Astrocyte of the spinal cord (primary cell): ENCODE data around the gene ZNRF3.

Source experiments
- DNase-seq: peaks from one replicate; pipeline ENCODE4 v3.0.0; 2011; ENCODE audit warnings: low read depth, low spot score
- H3K4me3 ChIP-seq: 2 replicates; pipeline ENCODE4 v1.5.1; 2011; ENCODE audit warnings: low read depth, mild to moderate bottlenecking, low read length, moderate library complexity
- in situ Hi-C: cut with HindIII; loops from 2 replicates; pipeline ENCODE4 v1.10.0; 2017; ENCODE audit warnings: low sequenced_read_pairs
- TF ChIP-seq, protein P1 (sequence below): IDR thresholded peaks from 2 replicates; pipeline ENCODE4 v1.5.1; 2012; ENCODE audit warnings: low read depth, mild to moderate bottlenecking, low read length, inconsistent platforms

Gene ZNRF3

DNA sequence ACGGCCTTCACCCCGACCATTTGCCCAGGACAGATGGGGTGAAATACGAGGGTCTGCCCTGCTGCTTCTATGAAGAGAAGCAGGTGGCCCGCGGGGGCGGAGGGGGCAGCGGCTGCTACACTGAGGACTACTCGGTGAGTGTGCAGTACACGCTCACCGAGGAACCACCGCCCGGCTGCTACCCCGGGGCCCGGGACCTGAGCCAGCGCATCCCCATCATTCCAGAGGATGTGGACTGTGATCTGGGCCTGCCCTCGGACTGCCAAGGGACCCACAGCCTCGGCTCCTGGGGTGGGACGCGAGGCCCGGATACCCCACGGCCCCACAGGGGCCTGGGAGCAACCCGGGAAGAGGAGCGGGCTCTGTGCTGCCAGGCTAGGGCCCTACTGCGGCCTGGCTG, 167.1 kb downstream of the ZNRF3 start:
- TF ChIP-seq, protein P1, sequence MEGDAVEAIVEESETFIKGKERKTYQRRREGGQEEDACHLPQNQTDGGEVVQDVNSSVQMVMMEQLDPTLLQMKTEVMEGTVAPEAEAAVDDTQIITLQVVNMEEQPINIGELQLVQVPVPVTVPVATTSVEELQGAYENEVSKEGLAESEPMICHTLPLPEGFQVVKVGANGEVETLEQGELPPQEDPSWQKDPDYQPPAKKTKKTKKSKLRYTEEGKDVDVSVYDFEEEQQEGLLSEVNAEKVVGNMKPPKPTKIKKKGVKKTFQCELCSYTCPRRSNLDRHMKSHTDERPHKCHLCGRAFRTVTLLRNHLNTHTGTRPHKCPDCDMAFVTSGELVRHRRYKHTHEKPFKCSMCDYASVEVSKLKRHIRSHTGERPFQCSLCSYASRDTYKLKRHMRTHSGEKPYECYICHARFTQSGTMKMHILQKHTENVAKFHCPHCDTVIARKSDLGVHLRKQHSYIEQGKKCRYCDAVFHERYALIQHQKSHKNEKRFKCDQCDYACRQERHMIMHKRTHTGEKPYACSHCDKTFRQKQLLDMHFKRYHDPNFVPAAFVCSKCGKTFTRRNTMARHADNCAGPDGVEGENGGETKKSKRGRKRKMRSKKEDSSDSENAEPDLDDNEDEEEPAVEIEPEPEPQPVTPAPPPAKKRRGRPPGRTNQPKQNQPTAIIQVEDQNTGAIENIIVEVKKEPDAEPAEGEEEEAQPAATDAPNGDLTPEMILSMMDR = no peak
- no peak for DNase-seq
- H3K4me3 ChIP-seq = no peak overlapping the region
- in situ Hi-C loops = no loop called here

DNA sequence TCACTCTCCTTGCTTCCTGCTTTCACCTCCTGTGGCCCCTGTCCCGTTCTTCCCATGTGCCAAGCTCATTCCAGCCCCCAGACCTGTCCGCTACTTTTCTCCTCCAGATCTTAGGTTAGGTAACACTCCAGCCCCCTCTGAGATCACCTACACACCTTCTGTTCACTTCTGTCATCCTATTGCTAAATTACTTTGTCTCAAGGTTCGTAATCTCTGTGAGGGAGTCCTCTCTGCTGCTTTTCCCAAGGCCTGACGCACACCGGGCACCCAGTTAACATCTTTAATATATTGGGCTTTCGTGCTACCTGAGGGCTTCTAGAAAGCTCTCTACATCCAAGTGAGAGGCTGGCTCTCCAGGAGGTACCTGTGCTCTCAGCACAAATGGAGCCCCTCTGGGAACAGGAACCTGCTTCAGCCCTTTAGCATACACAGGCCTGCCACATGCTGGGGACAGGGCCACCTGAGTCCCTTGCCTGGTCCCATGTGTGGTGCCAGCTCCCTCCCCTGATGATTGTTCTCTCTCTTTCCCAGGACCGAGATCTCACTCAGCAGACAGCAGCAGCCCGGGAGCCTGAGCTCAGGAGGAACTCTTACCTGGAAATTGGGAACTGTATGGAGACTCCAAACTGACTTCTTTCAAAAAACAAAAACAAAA, 169.8 kb downstream of the ZNRF3 start:
- DNase-seq = no peak
- in situ Hi-C loops = no loop called here
- no peak overlapping the region for H3K4me3 ChIP-seq
- TF ChIP-seq, protein P1 = no peak

DNA sequence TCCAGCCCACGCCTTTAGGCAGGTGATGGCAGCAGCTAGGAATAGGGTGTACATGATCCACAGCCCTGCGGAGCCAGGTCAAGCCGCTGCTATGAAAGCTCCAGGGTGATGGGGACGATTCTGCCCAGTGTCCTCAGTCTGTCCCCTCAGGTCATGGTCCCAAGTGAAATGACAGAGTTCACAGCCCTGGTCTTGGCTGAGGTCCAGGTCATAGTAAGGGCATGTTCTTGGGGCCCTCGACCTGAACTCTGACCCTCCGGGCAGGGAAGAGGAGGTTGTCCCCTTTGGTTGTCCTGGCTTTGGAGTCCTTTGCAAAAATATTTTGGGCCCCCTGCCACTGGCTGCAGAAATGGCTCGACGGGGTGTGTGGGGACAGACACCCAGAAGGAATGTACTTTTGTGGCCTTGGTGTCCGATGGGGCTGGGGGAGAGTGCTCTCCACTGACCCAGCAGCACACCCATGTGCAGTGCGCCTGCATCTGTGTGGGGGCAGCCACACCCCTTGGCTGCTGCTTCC, 170.9 kb downstream of the ZNRF3 start:
- in situ Hi-C loops = no loop called here
- no peak overlapping the region for H3K4me3 ChIP-seq
- TF ChIP-seq, protein P1 = no peak
- DNase-seq = no peak

DNA sequence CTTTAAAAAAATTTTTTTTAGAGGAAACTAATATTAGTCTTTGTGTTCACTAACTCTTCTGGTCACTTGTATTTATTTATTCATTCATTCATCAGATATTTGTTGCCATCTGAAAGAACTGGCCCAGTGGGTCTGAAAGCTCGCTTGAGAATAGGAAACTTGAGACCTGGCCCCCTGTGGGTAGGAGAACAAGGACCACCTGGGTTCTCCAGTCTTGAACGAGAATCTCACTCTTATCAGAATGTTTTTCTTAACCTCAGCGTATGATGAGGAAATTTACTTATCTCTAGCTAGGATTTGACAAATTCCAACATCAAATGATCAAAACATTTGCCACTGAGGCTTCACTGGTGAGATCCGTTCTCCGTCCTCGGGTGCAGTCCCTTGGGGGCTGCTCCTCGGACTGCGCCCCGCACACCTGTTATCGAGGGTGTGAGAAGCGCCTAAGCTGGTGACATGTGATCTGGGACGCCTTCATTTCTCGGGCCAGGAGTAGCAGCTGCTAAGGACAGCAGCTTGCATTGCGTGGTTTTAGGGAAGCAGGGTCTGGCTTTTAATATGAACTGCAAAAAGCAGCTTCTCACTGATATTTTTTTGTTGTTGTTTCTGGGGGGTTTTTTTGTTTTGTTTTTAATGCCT, 171.9 kb downstream of the ZNRF3 start:
- TF ChIP-seq, protein P1 = no peak
- DNase-seq = no peak
- in situ Hi-C loops = no loop called here
- no peak overlapping the region for H3K4me3 ChIP-seq

DNA sequence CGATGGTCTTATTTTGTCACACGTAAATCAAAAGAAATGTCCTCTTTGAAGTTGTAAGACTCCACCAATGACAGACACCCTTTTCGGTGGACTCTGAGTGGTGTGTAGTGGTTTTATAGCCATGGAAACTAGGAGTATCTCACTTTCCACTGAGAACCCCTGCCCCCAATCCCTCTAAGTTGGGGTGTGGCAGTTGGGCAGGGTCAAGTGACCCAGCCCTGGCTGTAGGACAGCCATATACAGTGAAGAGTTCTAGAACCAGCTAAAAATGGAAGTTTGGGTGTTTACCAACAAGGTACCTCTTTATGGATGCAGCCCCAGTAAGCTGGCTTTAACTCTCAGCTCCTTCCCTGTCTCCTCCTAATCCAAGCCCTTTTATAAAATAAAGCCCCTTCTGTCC, 173.1 kb downstream of the ZNRF3 start:
- DNase-seq = no peak
- TF ChIP-seq, protein P1 = no peak
- H3K4me3 ChIP-seq = no peak overlapping the region
- in situ Hi-C loops = no loop called here

DNA sequence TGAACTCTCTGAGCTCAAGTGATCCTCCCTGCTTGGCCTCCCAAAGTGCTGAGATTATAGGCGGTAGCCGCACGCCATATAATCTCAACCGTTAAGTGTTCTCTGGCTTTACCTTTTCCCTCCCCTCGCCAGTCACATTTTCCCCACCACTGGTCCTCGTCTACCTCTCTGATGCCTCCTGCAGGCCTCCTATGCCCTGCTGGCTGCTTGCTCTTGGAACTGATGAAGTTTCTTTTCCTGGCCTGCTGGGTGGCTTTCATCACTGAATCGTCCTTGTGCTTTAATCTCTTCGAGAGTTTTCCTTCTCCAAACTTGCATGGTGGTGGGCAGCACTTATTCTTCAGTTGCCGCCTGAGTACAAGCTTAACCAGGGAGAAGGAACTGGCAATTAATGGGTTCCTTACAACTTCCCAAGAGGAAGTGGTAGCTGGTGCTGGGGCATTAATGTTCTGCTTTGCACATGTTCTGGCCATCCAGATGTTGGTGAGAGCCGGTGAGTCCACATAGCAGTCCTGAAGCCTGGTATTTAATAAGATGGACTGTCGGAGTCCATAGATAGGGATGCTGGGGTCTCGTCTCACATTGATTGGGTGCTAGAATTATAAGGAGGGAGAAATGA, 177.0 kb downstream of the ZNRF3 start:
- in situ Hi-C loops = no loop called here
- no peak for DNase-seq
- H3K4me3 ChIP-seq = no peak overlapping the region
- TF ChIP-seq, protein P1 = no peak
